ENCODE data around the gene DAB2IP.

- TF ChIP-seq POLR2A (IDR thresholded peaks at IDR 0.05) (no peak), CTCF (IDR thresholded peaks at IDR 0.05) (no peak)
Observed at GRCh38 chr9:121728916-121729315, 77.5 kb downstream of the DAB2IP start.

Data from tibial nerve (tissue), 3 donors.